ENCODE measurements around the gene SEPTIN8.

DNA sequence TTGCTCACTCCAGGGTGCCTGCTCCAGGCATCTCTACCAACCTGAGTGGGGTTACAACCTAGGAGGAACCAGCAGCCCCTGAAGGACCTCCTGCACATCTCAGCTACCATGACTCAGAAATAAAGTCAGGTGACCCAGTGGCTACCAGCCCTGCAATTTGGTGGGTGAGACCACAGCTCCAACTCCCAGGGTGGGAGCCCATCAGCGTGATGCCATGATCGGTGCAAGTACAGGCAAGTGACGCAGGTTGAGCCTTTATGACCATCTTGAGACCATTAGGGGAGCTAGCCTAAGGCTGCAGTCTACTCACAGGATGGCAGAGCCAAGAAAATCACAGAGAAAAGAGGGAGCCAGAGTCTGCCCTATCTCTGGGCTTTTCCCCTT, 8.6 kb downstream of the SEPTIN8 start:
- TF ChIP-seq, protein P1, sequence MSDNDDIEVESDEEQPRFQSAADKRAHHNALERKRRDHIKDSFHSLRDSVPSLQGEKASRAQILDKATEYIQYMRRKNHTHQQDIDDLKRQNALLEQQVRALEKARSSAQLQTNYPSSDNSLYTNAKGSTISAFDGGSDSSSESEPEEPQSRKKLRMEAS (IDR thresholded peaks at IDR 0.05; ENCODE audit: low read depth) = no peak
- TF ChIP-seq, protein P2, sequence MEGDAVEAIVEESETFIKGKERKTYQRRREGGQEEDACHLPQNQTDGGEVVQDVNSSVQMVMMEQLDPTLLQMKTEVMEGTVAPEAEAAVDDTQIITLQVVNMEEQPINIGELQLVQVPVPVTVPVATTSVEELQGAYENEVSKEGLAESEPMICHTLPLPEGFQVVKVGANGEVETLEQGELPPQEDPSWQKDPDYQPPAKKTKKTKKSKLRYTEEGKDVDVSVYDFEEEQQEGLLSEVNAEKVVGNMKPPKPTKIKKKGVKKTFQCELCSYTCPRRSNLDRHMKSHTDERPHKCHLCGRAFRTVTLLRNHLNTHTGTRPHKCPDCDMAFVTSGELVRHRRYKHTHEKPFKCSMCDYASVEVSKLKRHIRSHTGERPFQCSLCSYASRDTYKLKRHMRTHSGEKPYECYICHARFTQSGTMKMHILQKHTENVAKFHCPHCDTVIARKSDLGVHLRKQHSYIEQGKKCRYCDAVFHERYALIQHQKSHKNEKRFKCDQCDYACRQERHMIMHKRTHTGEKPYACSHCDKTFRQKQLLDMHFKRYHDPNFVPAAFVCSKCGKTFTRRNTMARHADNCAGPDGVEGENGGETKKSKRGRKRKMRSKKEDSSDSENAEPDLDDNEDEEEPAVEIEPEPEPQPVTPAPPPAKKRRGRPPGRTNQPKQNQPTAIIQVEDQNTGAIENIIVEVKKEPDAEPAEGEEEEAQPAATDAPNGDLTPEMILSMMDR (IDR thresholded peaks at IDR 0.05) = no peak
- TF ChIP-seq RFX5 (IDR thresholded peaks at IDR 0.05; ENCODE audit: low read length) (no peak), YY1 (IDR thresholded peaks at IDR 0.05; ENCODE audit: low read depth) (no peak), EP300 (IDR thresholded peaks at IDR 0.05; ENCODE audit: borderline replicate concordance in 1 of 2, low read depth in 1 of 2, low read length in 1 of 2) (no peak)
